ENCODE results near the gene TRHDE. TPM values are rescaled to one million over a fixed set of nuclear protein-coding genes. Genes with fewer than 3 reads are reported as not detected.

Gene TRHDE
- total and polyA plus RNA-seq, 9 of the 15 experiments (the other 6 are each of a cell fraction or from before 2014, with no cell fraction given), result 0.03 to 0.29 (median 0.09) TPM

- TF ChIP-seq HDAC8 (tag; IDR thresholded peaks at IDR 0.05), result no peak
These were observed 176.6 kb downstream of the TRHDE start (continued) for GRCh38 chr12:72448805-72449204.

- FAIRE-seq, result no peak
- ChIA-PET CTCF (ENCODE audit: low intra/inter-chr PET ratio) (no interaction called here), POLR2A (no interaction called here)
- ATAC-seq, result no peak
- H3K27ac ChIP-seq (ENCODE audit: extremely low read depth, low read depth, low read length), result no peak overlapping the region
- H3K9me3 ChIP-seq (replicated peaks; ENCODE audit: control insufficient read depth, insufficient read depth, low read depth, low read length), result no peaks in the 10 kb centered on the region
- H3K79me2 ChIP-seq (ENCODE audit: control insufficient read depth, insufficient read depth, low read length), result no peaks in the 10 kb centered on the region
- DNase-seq (ENCODE audit: extremely low read depth in 1 of 4, low spot score in 3 of 4), result no peak
- no peak overlapping the region for H3K4me2 ChIP-seq (ENCODE audit: insufficient read depth, low read length)
- no TSS peak for BruUV-seq (replicated peaks)
- H3K36me3 ChIP-seq (ENCODE audit: control insufficient read depth, insufficient read depth, low read length), result no peaks in the 10 kb centered on the region
- H3K4me1 ChIP-seq (replicated peaks in 1 of 2; ENCODE audit: control insufficient read depth in 2 of 2, insufficient read depth in 2 of 2, low read length in 2 of 2), result no peaks in the 10 kb centered on the region
- H2AFZ ChIP-seq (ENCODE audit: low read depth, low read length), result no peak overlapping the region
- in situ Hi-C loops (cut with MboI) (no loop called here), intact Hi-C loops (cut with micrococcal nuclease) (no loop called here)
- H3K4me3 ChIP-seq, result no peak overlapping the region
- H3K27me3 ChIP-seq (ENCODE audit: control insufficient read depth in 2 of 2, insufficient read depth in 2 of 2, low read length in 2 of 2), result no peaks in the 10 kb centered on the region
- H3K9ac ChIP-seq (ENCODE audit: insufficient read depth in 1 of 2, low read depth in 2 of 2, low read length in 2 of 2), result no peak overlapping the region
- H4K20me1 ChIP-seq (replicated peaks; ENCODE audit: control insufficient read depth, insufficient read depth, low read length), result no peaks in the 10 kb centered on the region
- H3K9me1 ChIP-seq (ENCODE audit: control insufficient read depth, insufficient read depth, low read length), result no peaks in the 10 kb centered on the region
- TF ChIP-seq HMG20A (CRISPR knock-in tag; conservative IDR thresholded peaks at IDR 0.05) (no peak), ZNF224 (CRISPR knock-in tag; IDR thresholded peaks at IDR 0.05) (no peak), DACH1 (IDR thresholded peaks at IDR 0.05; ENCODE audit: partially characterized antibody) (no peak), IRF9 (tag; IDR thresholded peaks at IDR 0.05) (no peak), STAG1 (CRISPR knock-in tag; IDR thresholded peaks at IDR 0.05; ENCODE audit: borderline replicate concordance) (no peak), TAF15 (IDR thresholded peaks at IDR 0.05; ENCODE audit: low read depth, low read length) (no peak), E2F8 (IDR thresholded peaks at IDR 0.05; ENCODE audit: low read depth, partially characterized antibody) (no peak), RHOXF2B (CRISPR knock-in tag; conservative IDR thresholded peaks at IDR 0.05) (no peak), ELF1 (tag; IDR thresholded peaks at IDR 0.05) (no peak), ZFPM2 (CRISPR knock-in tag; IDR thresholded peaks at IDR 0.05) (no peak), EHMT2 (IDR thresholded peaks at IDR 0.05) (no peak), CREB1 (IDR thresholded peaks at IDR 0.05) (no peak), CREB1 (CRISPR knock-in tag; IDR thresholded peaks at IDR 0.05) (no peak), CCAR2 (IDR thresholded peaks at IDR 0.05; ENCODE audit: low read depth, low read length) (no peak)
These were observed 180.9 kb downstream of the TRHDE start for GRCh38 chr12:72453066-72453465.
